Activated CD4-positive, CD25-positive, alpha-beta regulatory T cell treated with anti-CD3 and anti-CD28 coated beads, Interleukin-2, amount 50 U/mL, for 72 hours (primary cell): ENCODE results near the gene DOCK2.
"Not testable (repeated sequence)": the region's sequence is repeated elsewhere in the genome, so short reads cannot be mapped to it uniquely, and the experiment has no call there.

Source experiments
- DNase-seq: peaks from one replicate; pipeline ENCODE4 v3.0.0; 2021

The DOCK2 gene

DNA sequence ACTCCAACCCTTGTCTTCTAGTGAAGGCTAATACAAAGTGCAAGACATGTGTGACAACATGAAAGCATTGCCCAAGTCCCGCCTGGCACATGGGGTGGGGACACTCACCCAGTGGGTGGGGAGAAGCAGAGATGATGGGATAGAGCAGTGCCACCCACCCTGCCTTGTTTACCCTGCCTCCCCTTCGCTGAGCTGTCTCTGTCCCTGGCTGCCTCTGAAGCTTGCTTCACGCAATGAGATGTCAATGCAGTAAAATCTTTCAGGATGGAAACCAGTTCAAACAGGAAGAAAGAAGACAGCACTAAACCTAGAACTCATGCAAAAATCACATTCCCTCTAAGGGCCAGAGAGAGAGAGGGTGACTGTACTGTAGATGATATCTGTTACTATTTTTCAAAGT is 195.2 kb downstream of the DOCK2 start:
- DNase-seq = no peak

DNA sequence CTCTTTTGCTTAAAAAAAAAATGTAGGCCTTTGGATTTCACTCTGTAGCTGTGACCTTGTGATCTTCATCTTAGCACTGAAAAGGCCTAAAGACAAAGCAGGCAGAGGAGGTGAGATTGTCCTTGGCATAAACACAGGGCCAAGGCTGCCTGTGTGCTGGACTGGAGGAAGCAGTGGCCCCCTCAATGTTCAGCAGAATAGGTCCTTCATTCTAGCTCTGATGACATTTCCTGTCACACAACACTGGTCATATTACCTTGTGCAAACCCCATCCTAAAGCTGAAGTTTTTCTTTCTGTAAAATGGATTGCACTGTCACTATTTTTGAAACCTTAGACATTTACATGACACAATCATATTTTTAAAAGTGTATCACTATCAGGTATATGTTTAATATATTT is 195.8 kb downstream of the DOCK2 start:
- no peak for DNase-seq

DNA sequence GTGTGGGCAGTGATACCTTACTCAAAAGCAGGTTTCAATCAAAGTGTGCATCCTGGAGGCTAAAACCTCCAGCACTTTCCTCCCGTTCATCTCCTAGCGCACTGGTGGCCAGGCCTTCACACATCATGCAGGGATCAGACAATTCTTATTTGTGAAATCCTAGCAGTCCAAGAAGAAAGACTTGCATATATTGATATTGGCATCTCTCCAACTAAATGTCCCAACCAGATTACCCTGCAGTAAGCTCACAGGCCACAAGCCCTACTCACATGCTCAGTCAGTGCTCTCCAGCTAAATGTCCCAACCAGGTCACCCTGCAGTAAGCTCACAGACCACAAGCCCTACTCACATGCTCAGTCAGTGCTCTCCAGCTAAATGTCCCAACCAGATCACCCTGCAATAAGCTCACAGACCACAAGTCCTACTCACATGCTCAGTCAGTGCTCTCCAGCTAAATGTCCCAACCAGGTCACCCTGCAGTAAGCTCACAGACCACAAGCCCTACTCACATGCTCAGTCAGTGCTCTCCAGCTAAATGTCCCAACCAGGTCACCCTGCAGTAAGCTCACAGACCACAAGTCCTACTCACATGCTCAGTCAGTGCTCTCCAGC is 196.7 kb downstream of the DOCK2 start:
- DNase-seq = not testable (repeated sequence)

- DNase-seq = not testable (repeated sequence)
Measured at GRCh38 chr5:169834540-169834939, 197.5 kb downstream of the DOCK2 start.

DNA sequence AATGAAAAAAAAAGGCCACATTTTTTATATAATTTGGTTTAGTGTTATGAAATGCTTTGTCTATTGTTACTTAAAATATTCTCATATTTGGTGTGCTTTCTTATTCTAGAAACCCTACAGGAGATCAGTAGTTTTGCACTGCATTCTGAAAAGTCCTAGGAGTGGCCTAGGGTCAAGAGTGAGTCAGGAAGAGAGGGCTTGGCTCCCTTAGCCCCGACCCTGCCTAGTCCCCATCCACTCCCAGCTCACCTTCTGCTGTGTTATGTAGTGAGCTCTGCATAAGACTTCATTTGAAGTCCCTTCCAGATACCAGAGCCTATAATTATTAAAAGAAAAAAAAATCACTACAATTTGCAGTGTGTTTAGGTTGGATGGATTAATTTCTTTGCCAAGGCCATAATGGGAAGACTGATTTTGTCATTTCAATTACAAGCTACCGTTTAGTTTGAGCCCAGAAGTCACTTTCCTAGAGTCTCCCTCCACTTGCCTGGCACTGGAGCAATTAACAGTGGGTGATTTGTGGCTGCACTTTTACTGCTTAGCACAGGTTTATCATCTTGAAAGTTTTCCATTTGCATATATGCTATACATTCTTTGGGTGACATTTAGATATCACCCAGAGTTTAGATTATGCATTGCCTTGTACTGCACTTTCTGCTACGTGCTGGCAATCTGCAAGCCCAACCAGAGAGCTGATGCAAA is 199.9 kb downstream of the DOCK2 start:
- DNase-seq = no peak

DNA sequence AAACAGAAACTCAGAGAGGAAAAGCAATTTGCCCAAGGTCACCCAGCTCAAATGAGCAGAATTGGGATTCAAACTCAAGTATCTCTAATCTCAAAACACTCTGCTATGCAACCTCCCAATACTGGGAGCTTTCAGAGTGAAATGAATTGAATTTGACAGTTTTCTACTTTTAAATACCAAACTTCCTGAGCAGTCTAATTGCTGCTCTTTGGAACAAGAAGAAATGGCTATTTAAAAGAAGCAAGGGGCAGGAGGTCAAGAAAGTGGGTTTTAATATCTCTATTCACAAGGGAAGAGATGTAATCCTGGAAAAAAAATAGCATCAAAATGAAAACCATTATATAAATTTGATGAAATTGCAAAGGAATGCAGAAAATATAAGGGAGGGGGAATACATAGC is 200.6 kb downstream of the DOCK2 start:
- no peak for DNase-seq

GRCh38 chr5:169838688-169839087 is 201.6 kb downstream of the DOCK2 start:
- DNase-seq = no peak

DNA sequence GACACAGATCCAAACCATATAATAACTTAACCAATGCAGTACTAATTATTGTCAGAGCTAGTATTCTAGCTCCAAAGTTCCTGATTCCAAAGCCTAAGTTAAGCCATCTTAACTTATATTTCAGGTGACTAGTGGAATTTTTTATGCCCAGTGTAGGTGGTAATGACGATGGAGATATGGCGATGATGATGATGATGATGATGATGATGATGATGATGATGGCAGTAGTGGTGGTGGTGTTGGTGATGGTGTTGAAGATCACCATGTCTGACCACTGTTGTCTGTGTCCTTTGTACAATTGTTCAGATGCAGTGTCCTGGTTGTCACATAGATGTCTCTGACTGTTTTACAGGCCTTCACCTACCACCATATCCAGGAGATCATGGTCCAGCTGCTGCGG is 203.3 kb downstream of the DOCK2 start:
- DNase-seq = no peak

- no peak for DNase-seq
Measured at GRCh38 chr5:169842699-169843098, 205.6 kb downstream of the DOCK2 start.

DNA sequence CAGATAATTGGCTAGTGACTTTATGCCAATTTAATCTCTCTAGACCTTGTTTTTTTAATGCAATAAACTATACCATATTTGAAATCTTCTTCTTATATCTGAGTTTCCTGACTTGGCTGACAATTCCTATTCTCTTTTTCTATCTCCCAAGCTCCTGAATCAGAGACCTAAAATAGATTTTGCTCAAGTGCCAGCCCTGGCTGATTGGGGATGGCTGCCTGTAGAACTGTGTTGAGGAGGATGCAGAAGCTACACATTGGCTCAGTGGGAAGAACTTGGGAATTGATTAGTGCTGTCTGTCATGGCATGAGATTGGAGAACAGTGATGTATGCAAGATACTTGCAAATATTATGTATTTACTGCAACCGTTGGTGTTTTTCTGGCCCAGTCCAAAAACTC is 210.4 kb downstream of the DOCK2 start:
- DNase-seq = no peak

DNA sequence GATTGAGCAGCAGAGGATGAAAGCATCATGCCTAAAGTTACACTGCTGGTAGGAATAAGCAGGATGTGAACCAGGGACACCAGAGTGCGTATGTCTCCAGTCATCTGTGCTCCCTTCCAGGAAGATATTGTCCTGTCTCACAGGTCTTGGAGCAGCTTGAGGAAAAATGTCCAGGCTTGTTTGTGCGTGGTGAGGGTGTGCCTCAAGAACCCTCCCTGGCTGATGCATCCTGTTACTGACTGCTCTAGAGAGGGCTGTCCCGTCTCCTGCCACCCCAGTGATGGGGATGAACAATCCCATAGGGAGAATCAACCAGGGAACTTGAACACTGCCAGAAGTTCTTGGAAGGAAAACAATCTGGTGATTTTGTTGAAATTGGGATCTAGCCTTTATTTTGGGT is 211.2 kb downstream of the DOCK2 start:
- DNase-seq = no peak

- DNase-seq = no peak
Measured at GRCh38 chr5:169848792-169849191, 211.7 kb downstream of the DOCK2 start.

- no peak for DNase-seq
Measured at GRCh38 chr5:169850409-169850808, 213.3 kb downstream of the DOCK2 start.

GRCh38 chr5:169851321-169851850 is 214.3 kb downstream of the DOCK2 start:
- no peak for DNase-seq

DNA sequence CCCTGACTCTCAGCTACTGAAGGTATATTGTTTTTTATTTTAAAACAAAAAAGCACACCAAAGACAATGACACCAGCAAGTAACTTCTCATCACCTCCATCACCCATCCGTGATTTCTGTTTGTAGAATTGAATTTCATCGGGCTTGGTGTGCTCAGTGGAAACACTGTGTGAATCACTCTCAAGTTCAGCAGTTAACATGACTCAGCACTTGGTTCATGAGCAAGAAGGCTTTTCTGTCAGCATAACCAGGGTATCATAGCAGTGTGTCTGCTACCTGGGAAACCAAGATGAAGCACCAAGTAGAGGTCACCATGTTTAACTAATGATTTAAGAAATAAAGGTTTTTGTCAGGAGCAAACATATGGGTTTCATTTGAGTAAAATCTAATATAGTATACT is 219.5 kb downstream of the DOCK2 start:
- no peak for DNase-seq

- DNase-seq = no peak
Measured at GRCh38 chr5:169860585-169860984, 223.5 kb downstream of the DOCK2 start.

DNA sequence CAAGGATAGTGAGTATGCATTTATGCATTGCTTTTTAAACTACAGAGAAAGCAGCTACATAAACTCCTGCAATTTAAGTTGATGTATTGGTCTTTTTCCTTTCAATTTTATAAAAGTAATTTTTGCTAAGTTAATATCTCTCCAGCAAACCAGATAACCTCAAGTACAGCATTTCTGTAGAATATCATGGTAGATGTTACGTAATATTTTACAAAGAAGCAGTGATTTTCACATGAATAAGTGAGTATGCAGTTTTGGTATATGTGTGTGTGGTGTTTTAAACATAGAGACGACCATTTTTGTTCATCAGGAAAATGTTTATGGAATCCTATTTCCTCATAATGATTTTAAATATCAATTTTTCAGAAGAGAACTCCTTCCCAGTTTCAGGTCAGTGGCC is 224.4 kb downstream of the DOCK2 start:
- DNase-seq = no peak

DNA sequence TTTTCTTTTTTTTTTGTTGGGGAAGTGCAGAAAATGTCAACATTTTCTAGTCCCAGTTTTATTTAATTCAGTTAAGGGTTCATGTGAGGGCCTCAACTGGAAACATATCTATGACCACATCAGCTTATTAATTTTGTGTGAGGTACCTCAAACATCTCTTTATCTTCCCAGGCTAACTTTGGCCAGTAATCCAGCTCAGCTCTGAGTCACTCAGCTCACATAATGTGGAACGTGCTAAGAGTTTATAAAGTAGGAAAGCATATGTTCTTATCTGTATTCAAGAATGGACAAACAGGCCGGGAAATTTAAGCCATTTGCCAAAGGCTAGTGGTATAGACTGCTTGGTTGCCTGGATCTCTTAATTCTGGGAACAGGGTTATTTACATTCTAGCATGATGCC is 224.9 kb downstream of the DOCK2 start:
- no peak for DNase-seq

GRCh38 chr5:169862391-169862811 is 225.3 kb downstream of the DOCK2 start:
- no peak for DNase-seq

- DNase-seq = no peak
Measured at GRCh38 chr5:169864483-169864882, 227.4 kb downstream of the DOCK2 start.

- no peak for DNase-seq
Measured at GRCh38 chr5:169867347-169867746, 230.3 kb downstream of the DOCK2 start.

- DNase-seq = no peak
Measured at GRCh38 chr5:169869066-169869465, 232.0 kb downstream of the DOCK2 start.

GRCh38 chr5:169870211-169870610 is 233.1 kb downstream of the DOCK2 start:
- DNase-seq = no peak

- no peak for DNase-seq
Measured at GRCh38 chr5:169871826-169872490, 234.9 kb downstream of the DOCK2 start.
